Measurements from ENCODE around the gene INF2.

The INF2 gene

DNA sequence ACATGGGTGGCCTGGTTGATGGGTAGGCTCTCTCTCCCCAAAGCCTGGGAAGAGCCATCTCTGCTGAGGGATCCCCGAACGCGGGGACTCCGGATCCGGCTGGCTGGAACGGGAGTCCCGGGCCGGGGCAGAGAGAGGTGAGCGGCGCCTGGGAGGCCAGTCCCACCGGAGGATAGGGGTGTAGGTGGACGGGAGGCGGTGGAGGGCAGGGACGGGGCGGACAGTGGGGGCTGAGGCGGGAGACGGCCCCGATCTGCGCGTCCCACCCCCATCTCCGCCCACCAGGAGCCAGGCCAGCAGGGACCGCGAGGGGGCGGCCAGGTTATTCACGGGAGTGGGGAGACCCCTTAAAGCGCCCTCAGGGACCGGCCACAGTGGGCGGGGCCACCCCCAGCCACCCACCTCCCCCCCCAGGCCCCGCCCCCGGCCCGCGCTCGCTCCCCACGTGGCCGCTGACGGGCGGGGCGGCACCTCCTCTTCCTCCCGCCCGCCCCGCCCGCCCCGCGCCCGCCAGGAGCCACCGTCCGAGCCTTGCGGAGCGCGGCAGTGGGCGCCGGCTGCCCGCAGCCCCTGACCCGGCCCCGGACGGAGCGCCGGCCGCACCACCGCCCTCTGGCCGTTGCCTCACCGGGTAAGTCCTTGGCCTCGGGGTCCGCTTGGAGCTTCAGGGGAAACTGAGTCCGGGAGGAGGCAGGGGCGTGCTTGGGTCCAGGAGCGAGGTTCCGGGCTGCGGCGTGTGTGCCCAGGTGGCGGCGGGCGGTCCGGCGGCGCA lies at the start of gene INF2:
TSS of gene INF2 (plus strand) at position 510 of the 772 bp plus-strand sequence. CDS start 11,748 bp downstream, outside the sequence.
- H3K4me3 ChIP-seq (ENCODE audit: low read depth in 1 of 2, low read length in 2 of 2): peak within 1 kb of the TSS; percentile 88 to 89
- no peaks in the 10 kb centered on the region for H3K9me3 ChIP-seq (ENCODE audit: control insufficient read depth in 1 of 2, low read length in 2 of 2)
- no peaks in the 10 kb centered on the region for H3K27me3 ChIP-seq (ENCODE audit: low read depth, low read length)
- peaks cover 4 to 54% of the 10 kb centered on the region in 2 donors for H3K4me1 ChIP-seq (ENCODE audit: control insufficient read depth in 1 of 2, insufficient read depth in 2 of 2, low read length in 2 of 2)
- H3K27ac ChIP-seq (ENCODE audit: low read length): peak within 1 kb of the TSS; percentile 60
- H3K36me3 ChIP-seq (ENCODE audit: control insufficient read depth in 1 of 2, insufficient read depth in 2 of 2, low read length in 2 of 2): no peaks in the 10 kb centered on the region

DNA sequence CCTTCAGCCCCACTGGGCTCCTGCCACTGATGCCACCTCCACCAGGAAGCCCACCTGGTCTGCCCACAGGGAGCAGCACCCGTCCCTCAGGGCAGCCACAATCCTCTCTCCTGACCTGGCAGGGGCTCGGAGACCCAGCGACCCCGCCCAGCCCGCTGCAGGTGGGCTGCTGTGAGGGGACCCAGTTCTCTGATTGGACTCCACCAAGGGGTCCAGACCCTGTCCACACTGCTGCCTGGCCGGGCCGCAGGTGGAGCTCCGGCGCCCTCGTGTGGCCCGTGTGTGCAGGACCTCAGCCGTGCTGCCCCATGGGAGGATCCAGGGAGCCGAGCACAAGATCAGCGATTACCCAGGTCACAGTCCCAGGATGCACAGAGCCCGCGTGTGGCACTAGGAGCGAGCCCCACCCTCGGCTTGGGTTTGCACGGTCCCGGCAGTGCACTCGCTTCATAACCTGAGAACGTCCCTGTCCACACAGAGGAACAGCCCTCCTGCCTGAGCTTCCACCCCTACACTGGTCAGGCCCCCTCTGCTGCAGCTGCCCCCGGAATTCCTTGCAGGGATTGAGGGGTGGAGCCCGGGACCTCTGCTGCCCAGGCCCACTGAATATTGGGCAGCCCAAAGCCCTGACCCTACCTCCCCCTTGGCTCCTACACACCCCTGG lies 49.4 kb upstream of the INF2 start:
- Histone ChIP-seq H3K27ac (ENCODE audit: low read length) (no peak overlapping the region), H3K4me1 (ENCODE audit: control insufficient read depth in 1 of 2, insufficient read depth in 2 of 2, low read length in 2 of 2) (no peaks in the 10 kb centered on the region), H3K36me3 (ENCODE audit: control insufficient read depth in 1 of 2, insufficient read depth in 2 of 2, low read length in 2 of 2) (no peaks in the 10 kb centered on the region), H3K9me3 (ENCODE audit: control insufficient read depth in 1 of 2, low read length in 2 of 2) (peaks cover 0 to under 1% of the 10 kb centered on the region in 2 donors), H3K27me3 (ENCODE audit: low read depth, low read length) (no peaks in the 10 kb centered on the region), H3K4me3 (ENCODE audit: low read depth in 1 of 2, low read length in 2 of 2) (no peak overlapping the region)

DNA sequence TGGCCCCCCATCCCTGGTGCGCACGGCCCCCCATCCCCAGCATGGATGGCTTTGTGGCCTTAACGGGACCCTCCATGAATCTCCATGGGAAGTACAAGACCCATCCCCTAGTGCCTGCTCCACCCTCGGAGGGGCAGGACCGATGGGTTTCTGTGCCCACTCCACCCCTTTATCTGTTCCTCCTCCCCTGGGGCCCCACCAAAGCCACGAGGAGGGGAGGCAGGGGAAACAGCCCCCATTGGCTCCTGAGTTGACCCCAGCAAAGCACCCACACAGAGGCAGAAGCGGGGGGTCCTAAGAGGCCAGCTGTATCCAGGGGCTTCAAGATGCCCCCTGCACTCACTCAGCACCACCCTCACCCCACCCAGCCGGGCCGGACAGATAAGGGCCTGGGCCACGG lies 48.7 kb upstream of the INF2 start:
- H3K36me3 ChIP-seq (ENCODE audit: control insufficient read depth in 1 of 2, insufficient read depth in 2 of 2, low read length in 2 of 2): no peaks in the 10 kb centered on the region
- no peaks in the 10 kb centered on the region for H3K27me3 ChIP-seq (ENCODE audit: low read depth, low read length)

DNA sequence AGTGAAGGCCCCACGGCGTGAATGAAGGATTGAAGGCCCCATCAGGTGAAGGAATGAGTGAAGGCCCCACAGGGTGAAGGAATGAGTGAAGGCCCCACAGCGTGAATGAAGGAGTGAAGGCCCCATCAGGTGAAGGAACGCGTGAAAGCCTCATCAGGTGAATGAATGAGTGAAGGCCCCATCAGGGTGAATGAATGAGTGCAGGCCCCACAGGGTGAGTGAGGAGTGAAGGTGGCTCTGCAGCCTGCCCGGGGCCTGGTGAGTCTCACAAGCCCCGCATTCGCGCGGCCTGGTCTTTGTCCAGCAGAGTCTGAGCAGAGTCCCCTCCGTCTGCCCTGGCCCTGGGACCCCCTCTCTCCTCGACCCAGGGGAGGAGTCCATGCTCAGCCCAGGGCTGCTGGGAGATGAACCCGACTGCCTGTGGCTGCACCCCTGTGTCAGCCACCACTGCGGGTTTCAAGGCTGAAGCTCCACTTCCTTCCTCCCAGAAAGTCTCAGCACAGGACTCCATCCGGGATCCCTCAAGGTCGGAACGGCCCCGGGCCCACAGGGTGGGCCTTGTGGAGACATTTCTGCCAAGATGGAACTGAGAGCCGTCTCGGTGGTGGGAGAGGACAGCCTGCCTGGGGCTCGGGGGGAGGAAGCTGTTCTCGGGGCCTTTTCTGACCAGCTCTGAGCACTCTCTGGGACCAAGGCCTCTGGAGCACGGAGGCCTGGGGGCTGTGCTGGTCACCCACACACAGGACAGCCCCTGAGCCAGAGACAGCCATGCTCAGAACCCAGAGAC lies 47.5 kb upstream of the INF2 start:
- no peaks in the 10 kb centered on the region for H3K36me3 ChIP-seq (ENCODE audit: control insufficient read depth in 1 of 2, insufficient read depth in 2 of 2, low read length in 2 of 2)
- no peaks in the 10 kb centered on the region for H3K4me1 ChIP-seq (ENCODE audit: control insufficient read depth in 1 of 2, insufficient read depth in 2 of 2, low read length in 2 of 2)
- H3K9me3 ChIP-seq (ENCODE audit: control insufficient read depth in 1 of 2, low read length in 2 of 2): peaks cover 0 to 5% of the 10 kb centered on the region in 2 donors
- H3K27ac ChIP-seq (ENCODE audit: low read length): no peak overlapping the region
- H3K27me3 ChIP-seq (ENCODE audit: low read depth, low read length): no peaks in the 10 kb centered on the region
- H3K4me3 ChIP-seq (ENCODE audit: low read depth in 1 of 2, low read length in 2 of 2): no peak overlapping the region

More for the DNA sequence above, 48.7 kb upstream of the INF2 start:
- Histone ChIP-seq H3K4me1 (ENCODE audit: control insufficient read depth in 1 of 2, insufficient read depth in 2 of 2, low read length in 2 of 2) (no peaks in the 10 kb centered on the region), H3K27ac (ENCODE audit: low read length) (no peak overlapping the region), H3K9me3 (ENCODE audit: control insufficient read depth in 1 of 2, low read length in 2 of 2) (peaks cover 0 to 5% of the 10 kb centered on the region in 2 donors), H3K4me3 (ENCODE audit: low read depth in 1 of 2, low read length in 2 of 2) (no peak overlapping the region)

DNA sequence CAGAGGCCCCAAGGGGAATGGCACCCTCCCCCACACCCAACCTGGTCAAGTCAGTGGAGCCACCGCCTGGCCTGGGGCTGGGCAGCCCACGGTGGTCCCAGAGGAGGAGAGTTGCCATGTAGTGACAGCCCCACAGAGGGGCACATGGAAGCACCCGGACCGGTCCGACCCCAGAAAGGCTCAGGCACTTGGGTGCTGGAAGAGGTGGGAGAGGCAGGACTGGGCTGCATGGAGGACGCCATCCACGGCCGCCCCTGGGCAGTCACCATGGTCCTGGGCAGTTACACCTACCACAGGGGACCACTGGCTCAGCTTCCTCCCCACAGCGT lies 46.9 kb upstream of the INF2 start:
- Histone ChIP-seq H3K9me3 (ENCODE audit: control insufficient read depth in 1 of 2, low read length in 2 of 2) (peaks cover 0 to 5% of the 10 kb centered on the region in 2 donors), H3K4me1 (ENCODE audit: control insufficient read depth in 1 of 2, insufficient read depth in 2 of 2, low read length in 2 of 2) (no peaks in the 10 kb centered on the region), H3K27me3 (ENCODE audit: low read depth, low read length) (no peaks in the 10 kb centered on the region)

DNA sequence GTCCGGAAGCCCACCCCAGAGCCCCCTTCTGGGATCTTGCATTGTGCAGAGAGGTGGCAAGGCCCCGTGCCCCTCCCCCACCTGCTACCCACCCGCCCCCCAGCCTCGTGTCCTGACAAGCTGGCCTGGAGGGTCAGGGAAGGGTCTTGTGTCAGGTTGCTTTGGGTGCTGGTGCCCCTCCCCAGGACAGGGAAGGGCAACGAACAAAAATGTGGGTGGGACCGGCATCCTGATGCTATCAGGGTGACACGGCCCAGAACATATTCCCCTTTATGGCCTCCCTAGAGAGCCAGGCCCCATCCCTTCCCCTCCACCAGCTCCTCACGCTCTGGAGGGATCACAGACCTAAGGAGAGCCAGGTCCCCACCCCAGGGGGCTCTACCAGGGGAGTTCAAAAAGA lies 46.1 kb upstream of the INF2 start:
- Histone ChIP-seq H3K4me1 (ENCODE audit: control insufficient read depth in 1 of 2, insufficient read depth in 2 of 2, low read length in 2 of 2) (no peaks in the 10 kb centered on the region), H3K27me3 (ENCODE audit: low read depth, low read length) (no peaks in the 10 kb centered on the region), H3K9me3 (ENCODE audit: control insufficient read depth in 1 of 2, low read length in 2 of 2) (peaks cover 0 to 5% of the 10 kb centered on the region in 2 donors), H3K27ac (ENCODE audit: low read length) (no peak overlapping the region), H3K36me3 (ENCODE audit: control insufficient read depth in 1 of 2, insufficient read depth in 2 of 2, low read length in 2 of 2) (no peaks in the 10 kb centered on the region), H3K4me3 (ENCODE audit: low read depth in 1 of 2, low read length in 2 of 2) (no peak overlapping the region)

More for the DNA sequence above, 46.9 kb upstream of the INF2 start:
- H3K4me3 ChIP-seq (ENCODE audit: low read depth in 1 of 2, low read length in 2 of 2): no peak overlapping the region
- H3K27ac ChIP-seq (ENCODE audit: low read length): no peak overlapping the region
- H3K36me3 ChIP-seq (ENCODE audit: control insufficient read depth in 1 of 2, insufficient read depth in 2 of 2, low read length in 2 of 2): no peaks in the 10 kb centered on the region

DNA sequence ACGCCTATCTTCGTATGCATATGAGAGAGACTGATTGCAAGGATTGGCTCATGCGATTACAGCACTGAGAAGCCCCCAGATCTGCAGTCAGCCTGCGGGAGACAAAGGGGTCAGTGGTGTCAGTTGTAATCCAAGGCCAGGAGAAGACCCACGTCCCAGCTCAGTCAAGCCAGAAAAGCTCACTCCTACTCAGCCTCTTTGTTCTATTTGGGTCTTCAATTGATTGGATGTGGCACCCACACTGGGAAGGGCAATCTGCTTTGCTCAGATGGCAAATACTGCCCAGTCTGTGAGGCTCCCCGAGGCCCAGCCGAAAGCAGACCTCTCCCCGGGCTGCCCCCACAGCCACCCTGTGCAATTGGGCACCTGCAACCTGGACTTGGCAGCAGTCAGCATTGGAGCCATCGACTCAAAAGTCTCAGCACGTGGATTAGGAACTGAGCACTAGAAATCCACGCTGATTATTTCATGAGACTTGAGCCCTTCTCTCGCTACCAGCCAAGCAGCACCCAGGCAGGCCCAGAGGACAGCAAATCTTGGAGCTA lies 45.3 kb upstream of the INF2 start:
- Histone ChIP-seq H3K9me3 (ENCODE audit: control insufficient read depth in 1 of 2, low read length in 2 of 2) (peaks cover 0 to 5% of the 10 kb centered on the region in 2 donors), H3K27ac (ENCODE audit: low read length) (no peak overlapping the region), H3K36me3 (ENCODE audit: control insufficient read depth in 1 of 2, insufficient read depth in 2 of 2, low read length in 2 of 2) (no peaks in the 10 kb centered on the region), H3K27me3 (ENCODE audit: low read depth, low read length) (no peaks in the 10 kb centered on the region), H3K4me1 (ENCODE audit: control insufficient read depth in 1 of 2, insufficient read depth in 2 of 2, low read length in 2 of 2) (no peaks in the 10 kb centered on the region), H3K4me3 (ENCODE audit: low read depth in 1 of 2, low read length in 2 of 2) (no peak overlapping the region)

DNA sequence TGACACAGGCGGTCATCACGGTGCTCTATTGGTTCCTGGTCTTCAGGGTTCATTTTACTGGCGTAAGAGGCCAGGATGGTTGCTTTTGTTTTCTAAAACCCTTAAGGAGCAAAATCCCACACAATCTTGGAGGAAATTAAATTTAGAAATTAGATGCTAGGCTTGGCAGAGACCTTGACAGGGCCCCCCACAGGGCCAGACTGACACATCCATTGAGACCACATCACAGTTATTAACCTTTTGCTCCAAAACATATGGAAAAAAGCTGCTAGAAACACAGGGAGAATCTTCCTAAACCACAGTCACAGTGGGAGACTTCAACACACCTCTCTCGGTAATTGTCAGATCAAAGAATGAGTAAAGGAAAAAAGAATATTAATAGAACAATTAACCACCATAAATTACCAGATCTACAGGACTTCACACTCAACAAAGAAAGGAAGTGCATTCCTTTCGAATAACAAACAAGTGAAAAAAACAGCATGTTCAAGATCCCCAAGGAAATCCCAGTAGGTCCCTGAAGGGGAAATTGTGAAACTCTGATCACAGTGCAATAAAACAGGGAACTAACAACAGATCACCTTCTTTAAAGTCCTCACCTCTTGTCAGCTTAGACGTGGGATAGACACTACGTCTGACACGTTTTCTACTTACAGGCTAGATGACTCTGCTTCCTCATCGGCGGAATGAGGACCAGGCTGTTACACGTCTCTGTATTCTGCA lies 44.6 kb upstream of the INF2 start:
- peaks cover 0 to 5% of the 10 kb centered on the region in 2 donors for H3K9me3 ChIP-seq (ENCODE audit: control insufficient read depth in 1 of 2, low read length in 2 of 2)

DNA sequence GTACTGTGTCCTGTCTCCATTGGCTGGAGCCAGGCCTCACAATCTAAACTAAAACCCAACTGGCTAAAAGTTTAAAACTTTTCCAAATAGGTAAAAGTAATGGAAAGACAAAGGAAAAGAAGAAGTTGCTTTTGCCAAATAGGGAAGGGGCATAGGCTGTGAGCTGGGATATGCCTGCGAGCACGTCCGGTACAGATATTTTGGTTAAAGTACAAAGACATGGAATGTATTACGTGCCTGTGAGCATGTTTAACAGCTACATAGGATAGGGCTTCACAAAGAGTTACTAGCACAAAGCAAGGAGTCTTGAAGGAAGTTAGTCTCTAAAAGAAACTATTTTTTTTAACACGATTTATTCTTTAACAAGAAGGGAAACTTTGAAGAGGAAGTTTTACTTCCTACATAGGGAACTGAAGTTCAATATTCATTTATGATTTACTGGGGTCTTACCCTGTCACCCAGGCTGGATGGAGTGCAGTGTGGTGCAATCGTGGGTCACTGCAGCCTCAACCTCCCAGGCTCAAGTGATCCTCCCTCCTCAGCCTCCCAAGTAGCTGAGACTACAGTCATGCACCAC lies 41.9 kb upstream of the INF2 start:
- Histone ChIP-seq H3K4me3 (ENCODE audit: low read depth in 1 of 2, low read length in 2 of 2) (no peak overlapping the region), H3K36me3 (ENCODE audit: control insufficient read depth in 1 of 2, insufficient read depth in 2 of 2, low read length in 2 of 2) (no peaks in the 10 kb centered on the region), H3K27ac (ENCODE audit: low read length) (no peak overlapping the region)

More for the DNA sequence above, 44.6 kb upstream of the INF2 start:
- Histone ChIP-seq H3K4me1 (ENCODE audit: control insufficient read depth in 1 of 2, insufficient read depth in 2 of 2, low read length in 2 of 2) (peaks cover 0 to 2% of the 10 kb centered on the region in 2 donors), H3K27me3 (ENCODE audit: low read depth, low read length) (no peaks in the 10 kb centered on the region), H3K4me3 (ENCODE audit: low read depth in 1 of 2, low read length in 2 of 2) (no peak overlapping the region), H3K36me3 (ENCODE audit: control insufficient read depth in 1 of 2, insufficient read depth in 2 of 2, low read length in 2 of 2) (no peaks in the 10 kb centered on the region), H3K27ac (ENCODE audit: low read length) (no peak overlapping the region)

DNA sequence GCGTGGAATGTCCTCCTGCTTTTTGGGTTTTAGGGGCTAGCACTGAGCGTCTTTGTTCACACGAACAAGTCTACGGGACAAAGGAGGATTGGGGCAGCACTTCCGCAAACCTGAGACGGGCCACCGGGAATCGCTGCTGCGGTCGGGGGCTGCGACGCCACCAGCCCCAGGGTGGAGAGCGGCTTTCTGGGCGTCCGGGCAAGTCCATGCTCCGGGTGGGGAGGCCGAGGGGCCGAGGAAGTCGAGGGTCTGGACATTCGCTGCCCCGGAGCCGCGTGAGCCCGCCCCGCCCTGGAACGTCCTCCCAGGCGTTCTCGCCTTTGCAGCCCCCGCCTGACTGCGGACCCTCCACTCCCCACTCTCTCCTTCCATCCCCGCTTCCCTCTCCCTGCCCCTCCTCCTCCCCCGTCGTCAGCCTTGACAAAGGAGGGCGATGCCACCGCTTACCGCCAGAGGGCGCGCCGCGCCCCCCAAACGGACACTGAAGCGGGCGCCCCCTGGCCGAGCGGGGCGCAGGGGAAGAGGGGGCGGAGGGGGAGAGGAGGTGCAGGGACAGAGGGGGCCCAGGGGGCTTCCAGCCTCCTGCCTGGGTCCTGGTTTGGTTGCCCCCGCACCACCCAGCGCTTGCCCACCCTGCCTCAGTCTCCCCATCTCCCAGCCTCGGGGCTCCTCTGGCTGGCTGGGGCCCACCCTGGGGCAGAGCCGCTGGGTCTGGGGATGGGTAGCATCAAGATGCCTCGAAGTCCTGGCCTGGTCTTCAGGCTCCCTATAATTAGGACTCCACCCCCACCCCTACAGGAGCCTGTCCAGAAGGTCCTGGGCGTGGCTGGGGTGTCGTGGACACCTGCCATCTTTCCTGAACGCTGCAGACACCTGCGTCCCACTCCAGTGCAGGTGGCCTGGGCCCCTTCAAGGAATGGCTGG lies 39.1 kb upstream of the INF2 start:
- Histone ChIP-seq H3K27me3 (ENCODE audit: low read depth, low read length) (no peaks in the 10 kb centered on the region), H3K9me3 (ENCODE audit: control insufficient read depth in 1 of 2, low read length in 2 of 2) (peaks cover 0 to 4% of the 10 kb centered on the region in 2 donors), H3K4me3 (ENCODE audit: low read depth in 1 of 2, low read length in 2 of 2) (peak overlapping the region; percentile 44 to 62), H3K27ac (ENCODE audit: low read length) (no peak overlapping the region), H3K36me3 (ENCODE audit: control insufficient read depth in 1 of 2, insufficient read depth in 2 of 2, low read length in 2 of 2) (no peaks in the 10 kb centered on the region), H3K4me1 (ENCODE audit: control insufficient read depth in 1 of 2, insufficient read depth in 2 of 2, low read length in 2 of 2) (peaks cover 0 to 11% of the 10 kb centered on the region in 2 donors)

More for the DNA sequence above, 41.9 kb upstream of the INF2 start:
- Histone ChIP-seq H3K27me3 (ENCODE audit: low read depth, low read length) (no peaks in the 10 kb centered on the region), H3K9me3 (ENCODE audit: control insufficient read depth in 1 of 2, low read length in 2 of 2) (peaks cover 0 to 5% of the 10 kb centered on the region in 2 donors), H3K4me1 (ENCODE audit: control insufficient read depth in 1 of 2, insufficient read depth in 2 of 2, low read length in 2 of 2) (peaks cover 0 to 11% of the 10 kb centered on the region in 2 donors)
